ENCODE data around the gene GRAMD2A.

The GRAMD2A gene

GRCh38 chr15:72189250-72189902, 8.2 kb downstream of the GRAMD2A start:
- no peak overlapping the region for H3K4me3 ChIP-seq (ENCODE audit: low read depth, low read length)
- TF ChIP-seq CTCF (IDR thresholded peaks at IDR 0.05; ENCODE audit: low read depth, low read length, missing control alignments) = no peak
- DNase-seq (ENCODE audit: low read depth) = no peak

GRCh38 chr15:72184165-72184811, 13.3 kb downstream of the GRAMD2A start:
- no peak for DNase-seq (ENCODE audit: low read depth)
- H3K4me3 ChIP-seq (ENCODE audit: low read depth, low read length) = no peak overlapping the region
- TF ChIP-seq CTCF (IDR thresholded peaks at IDR 0.05; ENCODE audit: low read depth, low read length, missing control alignments) = no peak

- no peak overlapping the region for H3K4me3 ChIP-seq (ENCODE audit: low read depth, low read length)
- no peak for DNase-seq (ENCODE audit: low read depth)
- no peak for TF ChIP-seq CTCF (IDR thresholded peaks at IDR 0.05; ENCODE audit: low read depth, low read length, missing control alignments)
Measured at GRCh38 chr15:72183781-72184164, 13.8 kb downstream of the GRAMD2A start.

- TF ChIP-seq CTCF (IDR thresholded peaks at IDR 0.05; ENCODE audit: low read depth, low read length, missing control alignments) = no peak
- DNase-seq (ENCODE audit: low read depth) = no peak
- no peak overlapping the region for H3K4me3 ChIP-seq (ENCODE audit: low read depth, low read length)
Measured at GRCh38 chr15:72182673-72183072, 14.9 kb downstream of the GRAMD2A start.

GRCh38 chr15:72182244-72182643, 15.3 kb downstream of the GRAMD2A start:
- TF ChIP-seq CTCF (IDR thresholded peaks at IDR 0.05; ENCODE audit: low read depth, low read length, missing control alignments) = no peak
- H3K4me3 ChIP-seq (ENCODE audit: low read depth, low read length) = no peak overlapping the region
- no peak for DNase-seq (ENCODE audit: low read depth)

- no peak overlapping the region for H3K4me3 ChIP-seq (ENCODE audit: low read depth, low read length)
- no peak for DNase-seq (ENCODE audit: low read depth)
- no peak for TF ChIP-seq CTCF (IDR thresholded peaks at IDR 0.05; ENCODE audit: low read depth, low read length, missing control alignments)
Measured at GRCh38 chr15:72180761-72181324, 16.7 kb downstream of the GRAMD2A start.

All from GM12864 (cell line).